Keratinocyte (primary cell): ENCODE measurements around the gene ZNF234. TPM values are rescaled to one million over a fixed set of nuclear protein-coding genes. Genes with fewer than 3 reads are reported as not detected.
"Not testable (repeated sequence)": the region's sequence is repeated elsewhere in the genome, so short reads cannot be mapped to it uniquely, and the experiment has no call there.

Experiments
- DNase-seq: peaks from one replicate; pipeline ENCODE4 v3.0.0-alpha.2; 2011; ENCODE audit warnings: low read depth, missing footprints, low spot score
- FAIRE-seq: peaks from 2 replicates; lab custom pipeline; 2011; peaks lifted over from hg19 to GRCh38; lab: Jason Lieb, UNC
- H2AFZ ChIP-seq: 2 replicates; pipeline ENCODE4 v1.6.0; 2012; ENCODE audit warnings: low read length, control low read depth, inconsistent platforms; ENCODE audit not compliant: control insufficient read depth
- H3K27ac ChIP-seq: 2 replicates; pipeline ENCODE4 v1.5.1; 2011; ENCODE audit warnings: low read length; ENCODE audit not compliant: control insufficient read depth, insufficient read depth
- H3K27me3 ChIP-seq: 3 replicates; pipeline ENCODE4 v1.6.0; 2011; ENCODE audit warnings: low read length; ENCODE audit not compliant: control insufficient read depth, insufficient read depth; ENCODE audit errors: extremely low read depth
- H3K36me3 ChIP-seq, 2 experiments: 2 replicates in 1 of 2; 3 replicates in 1 of 2; pipeline ENCODE4 v1.5.1; 2011; ENCODE audit warnings: low read length in 2 of 2, mild to moderate bottlenecking in 1 of 2; ENCODE audit not compliant: control insufficient read depth in 2 of 2, insufficient read depth in 2 of 2; ENCODE audit errors: extremely low read depth in 1 of 2
- H3K4me1 ChIP-seq: 3 replicates; pipeline ENCODE4 v1.5.1; 2011; ENCODE audit warnings: low read length; ENCODE audit not compliant: control insufficient read depth, insufficient read depth; ENCODE audit errors: extremely low read depth
- H3K4me2 ChIP-seq: 3 replicates; pipeline ENCODE4 v1.6.0; 2011; ENCODE audit warnings: low read depth, low read length; ENCODE audit not compliant: control insufficient read depth, insufficient read depth; ENCODE audit errors: extremely low read depth
- H3K4me3 ChIP-seq, 3 experiments: fragments of 200-600 bp in 1 of 3; sonication (generic) in 1 of 3; 2 replicates in 2 of 3; 3 replicates in 1 of 3; pipeline ENCODE4 v1.5.1; 2011 to 2016; ENCODE audit warnings: low read length in 3 of 3, mild to moderate bottlenecking in 3 of 3, control low read depth in 2 of 3, inconsistent platforms in 1 of 3, low read depth in 1 of 3, mixed read lengths in 1 of 3, mixed run types in 1 of 3, moderate library complexity in 1 of 3; ENCODE audit not compliant: control insufficient read depth in 2 of 3, insufficient read depth in 2 of 3; ENCODE audit errors: extremely low read depth in 1 of 3
- H3K79me2 ChIP-seq: 2 replicates; pipeline ENCODE4 v1.6.0; 2012; ENCODE audit warnings: low read length; ENCODE audit not compliant: control insufficient read depth, insufficient read depth
- H3K9ac ChIP-seq: 3 replicates; pipeline ENCODE4 v1.6.0; 2011; ENCODE audit warnings: low read length; ENCODE audit not compliant: control insufficient read depth, insufficient read depth; ENCODE audit errors: extremely low read depth
- H3K9me1 ChIP-seq: 3 replicates; pipeline ENCODE4 v1.6.0; 2011; ENCODE audit warnings: low read length; ENCODE audit not compliant: control insufficient read depth, insufficient read depth; ENCODE audit errors: extremely low read depth
- H3K9me3 ChIP-seq: 2 replicates; pipeline ENCODE4 v1.5.1; 2012; ENCODE audit warnings: low read depth, low read length; ENCODE audit not compliant: control insufficient read depth
- H4K20me1 ChIP-seq: 3 replicates; pipeline ENCODE4 v1.6.0; 2011; ENCODE audit warnings: low read length; ENCODE audit not compliant: control insufficient read depth, insufficient read depth; ENCODE audit errors: extremely low read depth
- CTCF ChIP-seq, 3 experiments: IDR thresholded peaks in 1 of 3; conservative IDR thresholded peaks in 1 of 3; optimal IDR thresholded peaks in 1 of 3; 2 replicates in 2 of 3; 3 replicates in 1 of 3; pipeline versions ENCODE3 to v1.5.1; 2011; ENCODE audit warnings: low read length in 3 of 3, mild to moderate bottlenecking in 3 of 3, moderate library complexity in 2 of 3, control low read depth in 1 of 3, inconsistent platforms in 1 of 3; ENCODE audit not compliant: insufficient read depth in 2 of 3; ENCODE audit errors: extremely low read depth in 1 of 3
- EZH2 ChIP-seq: IDR thresholded peaks from one replicate; pipeline ENCODE4 v1.6.1; 2012; ENCODE audit warnings: inconsistent platforms, mild to moderate bottlenecking, low read length, moderate library complexity
- dilution Hi-C: fragments of 300-500 bp; cut with MboI; formaldehyde crosslinking; loops from one replicate; pipeline ENCODE4 v1.7.0; 2020; ENCODE audit warnings: low sequenced_read_pairs; ENCODE audit not compliant: extremely low pct_ligation_motif_present
- polyA plus RNA-seq, 5 experiments: library from polyadenylated mRNA; depleted of rRNA in 3 of 5; stranded (reverse) in 3 of 5; stranded (forward) in 1 of 5; unstranded in 1 of 5; fragments of >200 nt; gene quantifications; 1 replicate in 1 of 5; 2 replicates in 3 of 5; 3 replicates in 1 of 5; pipeline versions ENCODE4 v1.2.1 to v1.2.3, GENCODE V29; 2011 to 2012; ENCODE audit warnings: missing spikeins in 2 of 5, low read depth in 1 of 5, low replicate concordance in 1 of 5

The ZNF234 gene
- polyA plus RNA-seq, 1 donor (not counting 4 experiments of a cell fraction or from before 2014, with no cell fraction given), result 4.4 TPM

- H2AFZ ChIP-seq, result peak within 1 kb of the TSS; percentile 93
- H3K9me1 ChIP-seq, result no peaks in the 10 kb centered on the region
- H3K9ac ChIP-seq, result peak within 1 kb of the TSS; percentile 88
- H3K27me3 ChIP-seq, result no peaks in the 10 kb centered on the region
- FAIRE-seq, result peak; percentile 98
- H3K79me2 ChIP-seq, result peaks cover 25% of the 10 kb centered on the region
- H3K36me3 ChIP-seq, result peaks cover 2 to 7% of the 10 kb centered on the region in 2 experiments
- H3K27ac ChIP-seq, result peak within 1 kb of the TSS; percentile 82
- peak within 1 kb of the TSS; percentile 87 to 90 (median 89) for H3K4me3 ChIP-seq
- H3K9me3 ChIP-seq, result no peaks in the 10 kb centered on the region
- H3K4me2 ChIP-seq, result peak within 1 kb of the TSS; percentile 95
- dilution Hi-C loops, result no loop called here
- peak; percentile 90 for DNase-seq
- peaks cover 6% of the 10 kb centered on the region for H3K4me1 ChIP-seq
- no peaks in the 10 kb centered on the region for H4K20me1 ChIP-seq
- TF ChIP-seq CTCF (optimal IDR thresholded peaks at IDR 0.05 in 1 of 3, IDR thresholded peaks at IDR 0.05 in 1 of 3, conservative IDR thresholded peaks at IDR 0.05 in 1 of 3; ENCODE audit: extremely low read depth in 1 of 3, insufficient read depth in 2 of 3, low read length in 3 of 3) (no peak), EZH2 (no peak)
Measured at GRCh38 chr19:44164673-44165512, 23.5 kb downstream of the ZNF234 start, which contains the start of gene ZNF226. Gene ZNF226, plus strand, starts transcription at chr19:44165100. Its CDS starts 4,981 bp downstream, at chr19:44170081.

GRCh38 chr19:44170660-44171059, 29.3 kb downstream of the ZNF234 start:
- dilution Hi-C loops, H3K9me3 ChIP-seq, H3K27me3 ChIP-seq, H3K4me2 ChIP-seq, H3K4me1 ChIP-seq, H3K9me1 ChIP-seq, H2AFZ ChIP-seq, H3K9ac ChIP-seq, H4K20me1 ChIP-seq, H3K27ac ChIP-seq, H3K4me3 ChIP-seq, FAIRE-seq, DNase-seq: not testable (repeated sequence)
- Histone ChIP-seq H3K79me2 (peaks cover 22% of the 10 kb centered on the region), H3K36me3 (peaks cover 12 to 34% of the 10 kb centered on the region in 2 experiments)
